ENCODE results near the gene FHL1.

Gene FHL1

GRCh38 chrX:136185401-136186022 is 38.2 kb downstream of the FHL1 start:
- Histone ChIP-seq H3K4me3 (ENCODE audit: low read length) (no peak overlapping the region), H2AFZ (ENCODE audit: low read depth, low read length) (no peak overlapping the region), H3K9ac (ENCODE audit: low read length) (no peak overlapping the region), H3K36me3 (replicated peaks; ENCODE audit: low read depth, low read length) (no peaks in the 10 kb centered on the region), H3K79me2 (ENCODE audit: low read length) (no peaks in the 10 kb centered on the region), H3K27me3 (ENCODE audit: low read depth, low read length) (peaks cover 9% of the 10 kb centered on the region), H3K27ac (ENCODE audit: low read length) (no peak overlapping the region), H3K4me2 (ENCODE audit: low read length) (no peak overlapping the region), H4K20me1 (ENCODE audit: insufficient read depth, low read length) (no peaks in the 10 kb centered on the region), H3K9me3 (ENCODE audit: insufficient read depth, low read length) (no peaks in the 10 kb centered on the region), H3K4me1 (ENCODE audit: low read length) (no peaks in the 10 kb centered on the region)
- TF ChIP-seq EZH2phosphoT487 (IDR thresholded peaks at IDR 0.05; ENCODE audit: low read depth): no peak
- no peak for TF ChIP-seq CTCF (IDR thresholded peaks at IDR 0.05; ENCODE audit: low read depth, low read length)

GRCh38 chrX:136186023-136186413 is 38.7 kb downstream of the FHL1 start:
- Histone ChIP-seq H3K9ac (ENCODE audit: low read length) (no peak overlapping the region), H3K27me3 (ENCODE audit: low read depth, low read length) (peaks cover 9% of the 10 kb centered on the region), H3K4me3 (ENCODE audit: low read length) (no peak overlapping the region), H3K36me3 (replicated peaks; ENCODE audit: low read depth, low read length) (no peaks in the 10 kb centered on the region), H3K4me1 (ENCODE audit: low read length) (no peaks in the 10 kb centered on the region), H3K9me3 (ENCODE audit: insufficient read depth, low read length) (no peaks in the 10 kb centered on the region), H4K20me1 (ENCODE audit: insufficient read depth, low read length) (no peaks in the 10 kb centered on the region), H3K4me2 (ENCODE audit: low read length) (no peak overlapping the region), H2AFZ (ENCODE audit: low read depth, low read length) (no peak overlapping the region), H3K27ac (ENCODE audit: low read length) (no peak overlapping the region), H3K79me2 (ENCODE audit: low read length) (no peaks in the 10 kb centered on the region)
- no peak for TF ChIP-seq CTCF (IDR thresholded peaks at IDR 0.05; ENCODE audit: low read depth, low read length)

DNA sequence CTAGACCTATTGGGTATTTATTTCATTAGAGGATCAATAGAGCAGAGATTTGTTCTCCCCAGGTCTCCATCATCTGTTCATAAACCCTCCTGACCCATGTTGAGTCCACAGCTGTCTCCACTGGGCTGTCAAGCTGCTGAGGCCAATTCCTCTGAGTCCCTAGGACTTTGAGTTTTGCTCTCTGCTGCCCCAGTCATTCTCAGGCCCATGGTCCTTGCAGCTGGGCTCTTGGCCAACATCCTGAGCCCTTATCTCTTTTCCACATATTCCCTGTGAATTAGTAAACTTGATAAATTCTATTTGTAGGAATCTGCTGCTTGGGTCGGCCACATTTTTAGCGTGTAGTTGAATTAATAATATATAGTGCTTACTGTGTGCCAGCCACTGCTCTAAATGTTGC is 41.9 kb downstream of the FHL1 start:
- H3K9me3 ChIP-seq (ENCODE audit: insufficient read depth, low read length): no peaks in the 10 kb centered on the region
- no peak overlapping the region for H3K4me3 ChIP-seq (ENCODE audit: low read length)
- H3K27me3 ChIP-seq (ENCODE audit: low read depth, low read length): no peaks in the 10 kb centered on the region
- no peaks in the 10 kb centered on the region for H3K36me3 ChIP-seq (replicated peaks; ENCODE audit: low read depth, low read length)
- no peak overlapping the region for H3K27ac ChIP-seq (ENCODE audit: low read length)
- TF ChIP-seq CTCF (IDR thresholded peaks at IDR 0.05; ENCODE audit: low read depth, low read length) (no peak), EZH2phosphoT487 (IDR thresholded peaks at IDR 0.05; ENCODE audit: low read depth) (no peak)
- H3K4me2 ChIP-seq (ENCODE audit: low read length): no peak overlapping the region
- H3K9ac ChIP-seq (ENCODE audit: low read length): no peak overlapping the region
- H3K4me1 ChIP-seq (ENCODE audit: low read length): no peaks in the 10 kb centered on the region
- no peaks in the 10 kb centered on the region for H3K79me2 ChIP-seq (ENCODE audit: low read length)
- no peaks in the 10 kb centered on the region for H4K20me1 ChIP-seq (ENCODE audit: insufficient read depth, low read length)
- no peak overlapping the region for H2AFZ ChIP-seq (ENCODE audit: low read depth, low read length)

GRCh38 chrX:136190038-136190713 is 42.8 kb downstream of the FHL1 start:
- Histone ChIP-seq H3K4me1 (ENCODE audit: low read length) (no peaks in the 10 kb centered on the region), H4K20me1 (ENCODE audit: insufficient read depth, low read length) (no peaks in the 10 kb centered on the region), H3K9ac (ENCODE audit: low read length) (no peak overlapping the region), H3K36me3 (replicated peaks; ENCODE audit: low read depth, low read length) (no peaks in the 10 kb centered on the region), H3K4me3 (ENCODE audit: low read length) (no peak overlapping the region), H3K79me2 (ENCODE audit: low read length) (no peaks in the 10 kb centered on the region), H2AFZ (ENCODE audit: low read depth, low read length) (no peak overlapping the region), H3K27me3 (ENCODE audit: low read depth, low read length) (no peaks in the 10 kb centered on the region), H3K9me3 (ENCODE audit: insufficient read depth, low read length) (no peaks in the 10 kb centered on the region), H3K27ac (ENCODE audit: low read length) (no peak overlapping the region), H3K4me2 (ENCODE audit: low read length) (no peak overlapping the region)
- TF ChIP-seq CTCF (IDR thresholded peaks at IDR 0.05; ENCODE audit: low read depth, low read length) (no peak), EZH2phosphoT487 (IDR thresholded peaks at IDR 0.05; ENCODE audit: low read depth) (no peak)
